Measurements from ENCODE around the gene MAP1B. TPM values are rescaled to one million over a fixed set of nuclear protein-coding genes. Genes with fewer than 3 reads are reported as not detected.
A peak's percentile ranks its signal among the peaks of the same experiment; 100 is the strongest.

The MAP1B gene
- total RNA-seq, 1 donor from 2014 or later = 44.1 TPM

DNA sequence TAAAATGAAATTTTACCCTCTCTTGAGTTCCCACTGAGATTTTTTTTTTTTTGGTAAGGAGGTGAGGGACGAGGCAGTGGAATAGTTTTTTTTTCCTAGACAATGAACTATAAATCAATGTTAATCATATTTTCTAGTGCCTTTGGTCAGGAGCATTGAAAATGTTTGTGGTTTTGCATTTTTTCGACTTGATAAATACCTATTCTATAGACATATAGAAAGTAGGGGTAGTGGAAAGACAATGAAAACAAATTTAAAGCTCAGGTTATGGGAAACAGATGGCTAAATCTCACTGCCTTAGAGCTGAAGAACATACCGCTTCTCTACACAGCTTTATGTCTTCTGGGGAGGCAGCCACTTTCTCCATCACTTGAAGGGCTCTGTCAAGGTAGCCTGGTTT lies 118.5 kb downstream of the MAP1B start:
- no peak for DNase-seq

DNA sequence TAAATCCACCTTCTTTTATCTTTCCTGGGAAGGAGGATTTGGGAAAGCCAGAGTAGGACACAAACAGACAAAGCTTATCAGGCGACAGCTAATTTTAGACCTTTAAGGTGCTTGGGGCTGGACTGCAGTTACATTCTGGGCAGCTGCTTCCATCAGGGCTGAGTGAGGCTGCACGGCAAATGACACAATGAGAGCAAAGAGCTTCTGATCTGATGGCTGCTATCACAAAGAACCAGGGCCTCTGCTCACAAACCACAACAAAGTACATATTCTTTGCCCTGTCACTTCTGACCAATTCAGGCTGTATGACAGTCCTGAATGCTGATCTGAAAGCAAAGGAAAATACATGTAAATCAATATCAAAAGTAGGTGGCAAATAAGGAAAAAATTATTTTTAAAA lies 119.7 kb downstream of the MAP1B start:
- DNase-seq = no peak

DNA sequence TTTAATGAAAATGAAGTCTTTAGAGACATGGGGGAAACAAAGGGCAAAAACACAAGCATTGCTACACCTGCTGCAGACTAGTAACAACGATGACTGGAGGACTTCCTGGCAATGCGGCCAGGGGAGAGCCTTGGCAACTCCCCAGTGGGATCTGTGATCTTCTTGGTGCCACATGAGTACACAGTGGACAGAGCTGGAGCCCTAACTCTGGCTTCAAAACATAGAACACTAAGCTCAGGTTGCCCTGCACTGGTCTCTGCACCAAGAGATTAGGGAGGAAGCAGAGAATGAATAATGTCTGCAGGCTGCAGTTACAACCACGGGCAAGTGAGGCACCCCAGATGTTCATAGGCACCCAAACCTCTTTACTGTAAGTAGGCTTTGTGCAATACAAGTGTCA lies 121.7 kb downstream of the MAP1B start:
- no peak for DNase-seq

DNA sequence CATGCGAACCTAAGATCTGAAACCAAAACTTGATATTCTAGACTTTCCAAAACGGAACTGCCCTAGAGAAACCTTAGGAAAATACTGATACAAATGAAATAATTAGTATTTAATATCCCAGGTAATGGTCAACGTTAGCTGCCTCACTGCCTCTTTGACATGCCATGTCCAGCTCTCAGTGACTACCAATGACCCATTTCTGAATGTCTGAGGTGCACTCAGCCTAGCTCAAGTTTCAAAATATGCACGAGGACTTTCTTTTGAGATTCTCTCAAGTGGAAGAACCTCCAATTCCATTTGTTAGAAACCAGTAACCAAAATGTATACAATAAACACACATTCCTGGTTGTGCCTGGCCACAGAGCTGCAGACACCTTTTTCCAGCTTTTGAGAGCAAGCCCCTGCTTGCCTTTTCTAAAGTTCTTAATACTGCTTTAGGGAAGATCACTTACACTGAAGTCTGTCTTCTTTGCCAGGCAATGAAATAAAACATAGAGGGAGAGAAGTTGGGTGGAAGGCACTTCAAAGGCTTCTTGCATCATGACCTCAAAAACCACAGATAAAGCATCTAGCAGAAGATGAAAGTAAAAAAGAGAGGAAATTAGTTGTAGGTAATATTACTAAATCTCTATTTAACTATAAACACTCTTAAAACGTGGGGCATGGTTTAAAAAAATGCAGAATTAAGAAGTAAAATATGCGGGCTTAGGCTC lies 124.9 kb downstream of the MAP1B start:
- DNase-seq = no peak

DNA sequence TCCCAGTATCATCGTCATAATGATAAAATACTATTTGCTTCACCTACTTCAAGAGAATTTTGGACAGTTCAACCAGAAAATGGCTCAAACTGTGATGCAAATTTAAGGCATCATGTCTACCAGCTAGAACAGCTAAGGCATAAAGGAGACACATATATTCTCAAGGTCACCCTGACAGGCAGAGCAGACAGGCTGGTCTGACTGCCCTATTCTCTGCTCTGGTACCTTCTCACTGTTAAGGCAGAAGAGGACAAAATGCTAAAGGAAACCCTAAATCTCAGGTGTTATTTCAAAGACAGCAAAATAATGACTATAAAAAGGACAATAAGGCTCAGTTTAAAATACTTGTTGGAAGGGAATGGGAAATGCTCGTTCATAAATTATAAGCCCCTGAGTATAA lies 125.6 kb downstream of the MAP1B start:
- DNase-seq = no peak

DNA sequence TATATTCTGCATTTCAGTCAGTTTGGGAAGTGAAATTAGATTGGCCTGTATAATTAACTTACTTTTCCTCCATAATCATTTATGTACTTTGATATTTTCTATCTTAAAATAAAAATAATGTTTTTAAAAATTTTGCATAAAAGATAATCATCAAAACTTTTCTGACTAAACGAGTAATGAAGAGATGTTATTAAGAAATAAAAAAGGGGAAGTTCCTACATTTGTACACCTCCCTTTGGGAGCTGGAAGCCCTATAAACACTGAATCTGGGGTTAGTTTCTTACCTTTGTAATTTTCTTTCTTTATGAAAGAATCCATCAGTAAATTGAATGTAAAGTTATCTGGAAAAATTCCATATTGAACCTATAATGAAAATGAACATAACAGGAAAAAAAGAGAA lies 126.6 kb downstream of the MAP1B start:
- no peak for DNase-seq

DNA sequence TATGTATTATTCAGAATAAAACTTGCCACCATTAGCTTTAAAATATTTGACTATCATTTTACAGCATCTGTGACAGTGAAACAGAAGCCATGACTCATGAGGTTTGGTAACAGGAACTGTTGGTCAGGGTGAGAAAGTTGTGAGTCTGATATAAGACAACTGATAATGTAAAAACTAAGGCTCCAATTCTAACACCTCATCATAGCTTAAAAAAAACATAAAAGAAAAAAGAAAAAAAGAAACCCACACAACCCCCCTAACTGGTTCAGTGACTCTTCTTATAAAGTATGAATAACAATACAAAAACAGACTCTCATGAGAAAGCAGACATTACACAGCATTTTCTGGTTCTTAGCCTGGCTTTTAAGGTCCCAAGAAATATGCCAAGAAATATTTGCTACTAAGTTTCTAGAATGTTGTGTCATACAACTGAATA lies 127.0 kb downstream of the MAP1B start:
- DNase-seq = no peak

DNA sequence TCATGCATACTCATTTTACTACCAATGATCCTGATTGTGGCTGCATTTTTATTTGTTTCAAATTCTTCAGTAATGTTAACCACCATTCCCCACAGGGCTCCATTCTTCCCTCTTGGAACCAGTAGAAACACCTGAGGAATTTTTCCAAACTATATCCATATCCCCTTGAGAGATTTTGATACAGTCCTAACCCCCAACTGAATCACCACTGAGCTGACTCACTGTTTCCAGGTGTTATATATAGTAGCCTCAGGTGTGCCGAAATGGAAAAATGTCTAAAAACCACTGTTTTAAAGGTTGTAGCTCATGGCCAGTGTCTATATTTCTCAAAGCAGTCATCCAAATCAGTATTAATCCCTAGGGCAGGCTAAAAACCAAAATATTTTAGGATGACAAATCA lies 127.6 kb downstream of the MAP1B start:
- no peak for DNase-seq

DNA sequence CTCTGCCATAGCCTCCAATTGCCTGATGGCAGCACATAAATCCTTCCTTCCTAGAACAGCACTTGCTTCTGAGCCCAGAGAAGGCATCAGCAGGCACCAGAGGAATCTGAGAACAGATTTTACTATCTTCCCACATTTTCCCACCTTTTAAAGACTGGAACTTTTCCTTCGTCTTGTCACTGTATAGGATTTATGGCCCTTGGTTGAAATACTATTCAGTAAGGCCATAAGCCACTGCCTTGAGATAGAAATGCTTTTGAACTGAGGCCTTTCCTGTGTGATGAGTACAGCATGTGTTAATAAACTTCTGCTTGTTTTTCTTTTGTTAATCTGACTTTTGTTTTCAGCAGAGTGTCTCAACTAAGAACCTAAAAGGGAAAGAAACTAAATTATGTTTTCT lies 128.4 kb downstream of the MAP1B start:
- DNase-seq = no peak

DNA sequence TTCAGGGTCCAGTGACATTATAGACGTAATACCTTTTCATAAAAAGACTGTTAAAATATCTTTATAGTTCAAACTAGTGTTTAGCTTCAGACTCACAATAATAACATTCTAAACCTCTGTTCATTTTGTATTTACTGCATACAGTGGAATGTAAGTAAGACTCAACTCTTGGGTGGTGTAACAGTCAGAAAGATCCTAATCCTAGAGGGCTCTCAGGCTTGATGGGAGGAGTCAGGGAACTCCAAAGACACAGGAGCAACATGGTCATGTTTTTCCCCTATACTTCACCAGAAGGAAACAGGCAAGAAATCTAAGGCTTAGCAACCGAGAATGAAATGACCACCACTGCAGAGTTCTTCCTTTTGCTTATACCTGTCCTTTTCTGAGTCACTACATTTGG lies 130.1 kb downstream of the MAP1B start:
- DNase-seq = no peak

DNA sequence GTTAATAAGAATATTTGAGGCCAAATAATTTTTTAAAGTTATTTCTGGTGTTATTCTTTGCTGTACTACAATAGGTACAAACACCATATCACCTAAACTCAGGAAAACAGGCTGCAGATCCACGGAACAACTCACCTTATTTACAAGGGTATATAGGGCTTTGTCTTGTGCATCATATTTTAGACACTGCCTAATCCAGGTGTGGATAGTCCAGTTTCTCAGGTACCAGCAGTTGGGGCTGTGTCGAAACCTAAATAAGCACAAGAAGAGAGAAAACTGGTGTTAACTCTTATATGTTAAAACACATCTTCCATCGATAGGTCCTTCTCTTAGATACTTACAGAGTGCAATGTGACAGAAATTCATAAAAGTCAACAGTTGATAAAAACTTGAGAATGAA lies 130.6 kb downstream of the MAP1B start:
- DNase-seq = no peak

DNA sequence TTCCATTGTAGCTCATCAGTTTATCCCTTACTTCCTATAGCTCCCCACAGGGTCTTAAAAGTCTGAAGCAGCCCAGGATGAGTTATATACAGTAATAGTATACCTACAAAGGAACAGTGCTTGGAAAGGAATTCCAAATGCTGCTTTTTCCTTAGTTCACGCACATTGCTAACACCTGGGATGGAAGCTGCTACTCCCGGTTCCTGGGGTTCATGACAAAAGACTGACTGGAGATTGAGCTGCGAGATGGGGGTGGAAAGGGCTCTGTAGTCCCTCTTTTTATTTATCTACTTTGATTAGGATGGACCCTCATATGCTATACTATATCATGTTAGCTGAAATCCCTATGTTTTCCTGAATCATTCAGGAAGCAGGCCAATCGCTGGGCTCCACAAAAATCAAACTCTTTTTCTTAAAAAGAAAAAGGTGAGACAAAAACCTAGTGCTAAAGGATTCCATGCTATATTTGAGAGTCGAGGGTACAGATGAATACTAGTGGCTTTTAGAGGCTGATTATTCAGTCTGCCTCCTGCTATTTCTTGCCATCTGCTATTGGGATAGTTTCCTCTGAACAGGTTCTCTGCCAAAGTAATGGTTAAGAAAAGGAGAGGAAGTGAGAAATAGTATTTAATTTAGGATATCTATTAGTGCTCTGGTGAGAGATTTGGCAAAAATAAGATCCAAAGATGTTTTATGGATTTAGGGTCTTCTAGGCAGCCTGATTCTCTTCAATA lies 131.6 kb downstream of the MAP1B start:
- DNase-seq = no peak

DNA sequence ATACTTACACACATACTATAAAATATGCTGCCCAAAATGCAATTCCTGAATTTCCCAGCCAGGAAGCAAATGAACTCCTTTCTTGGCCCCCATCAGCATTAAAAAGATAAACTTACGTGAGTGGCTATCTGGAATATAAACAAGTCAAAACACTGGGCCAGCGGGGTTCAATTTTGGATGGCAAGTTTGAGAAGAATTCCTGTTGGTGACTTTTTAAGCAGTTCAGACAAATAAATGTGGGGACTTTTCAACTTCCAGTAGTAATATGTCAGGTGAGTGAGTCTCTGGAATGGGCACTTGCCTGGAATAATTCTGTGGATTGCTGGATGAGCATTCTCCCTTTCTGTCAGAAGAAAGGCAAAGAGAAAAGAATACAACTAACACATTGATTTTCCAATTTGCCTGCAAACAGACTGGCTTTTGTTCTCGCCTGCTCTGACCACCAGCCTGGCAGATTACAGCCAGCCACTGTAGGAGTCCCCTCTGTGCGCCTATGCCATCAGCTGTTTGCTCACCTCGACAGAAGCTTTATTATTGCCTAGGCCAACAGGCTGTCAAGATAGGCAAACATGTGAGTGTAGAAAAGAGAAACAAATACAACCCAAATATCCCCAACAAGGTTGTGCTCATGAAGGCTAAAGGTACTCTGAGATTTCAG lies 134.2 kb downstream of the MAP1B start:
- no peak for DNase-seq

DNA sequence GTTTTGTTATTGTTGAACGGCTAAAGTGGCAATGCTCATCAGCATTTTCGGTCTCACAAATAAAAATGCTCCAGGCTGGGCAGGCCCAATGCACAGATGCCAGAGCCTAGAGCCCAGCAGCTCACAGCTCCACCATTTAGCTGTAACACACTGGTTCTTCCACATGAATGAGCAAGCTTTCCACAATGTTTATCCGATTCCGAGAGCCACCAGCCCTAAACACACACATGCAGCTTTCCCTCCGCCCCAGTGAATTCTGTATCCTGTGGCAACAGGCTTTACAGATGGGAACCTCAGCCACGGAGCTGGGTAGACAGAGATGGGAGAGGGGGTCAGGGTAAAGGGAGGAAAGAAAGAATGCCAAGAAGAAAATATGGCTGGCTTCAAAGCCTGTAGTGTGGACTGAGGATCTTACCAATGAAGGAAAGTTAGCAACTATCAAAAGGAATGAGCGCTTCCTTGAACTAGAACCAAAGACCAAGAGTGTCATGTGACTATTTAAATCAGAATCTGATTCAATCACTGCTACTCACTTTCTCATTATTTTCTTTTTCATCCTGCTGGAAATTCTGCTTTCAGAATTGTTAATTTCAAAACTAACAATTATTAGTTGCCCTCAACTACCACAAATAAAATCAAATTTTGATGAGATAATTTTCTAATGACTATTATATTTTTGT lies 135.7 kb downstream of the MAP1B start:
- DNase-seq = no peak

DNA sequence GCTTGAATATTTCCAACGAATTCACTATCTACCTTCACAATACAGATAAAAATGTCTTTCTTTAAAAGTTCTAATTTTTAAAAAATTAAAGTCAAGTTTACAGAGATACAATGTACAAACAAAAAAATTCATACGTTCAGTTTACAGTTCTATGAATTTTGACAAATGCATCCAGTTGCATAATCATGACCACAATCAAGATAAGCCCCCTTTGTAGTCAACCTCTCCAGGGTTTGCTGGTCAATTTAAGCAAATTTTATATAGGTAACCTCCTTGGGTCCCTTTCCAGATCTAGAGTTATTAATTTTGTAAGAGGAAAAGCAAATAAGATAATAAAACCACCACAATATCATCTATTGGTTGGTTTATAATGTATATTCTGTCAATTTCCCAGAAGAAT lies 136.4 kb downstream of the MAP1B start:
- DNase-seq = no peak

DNA sequence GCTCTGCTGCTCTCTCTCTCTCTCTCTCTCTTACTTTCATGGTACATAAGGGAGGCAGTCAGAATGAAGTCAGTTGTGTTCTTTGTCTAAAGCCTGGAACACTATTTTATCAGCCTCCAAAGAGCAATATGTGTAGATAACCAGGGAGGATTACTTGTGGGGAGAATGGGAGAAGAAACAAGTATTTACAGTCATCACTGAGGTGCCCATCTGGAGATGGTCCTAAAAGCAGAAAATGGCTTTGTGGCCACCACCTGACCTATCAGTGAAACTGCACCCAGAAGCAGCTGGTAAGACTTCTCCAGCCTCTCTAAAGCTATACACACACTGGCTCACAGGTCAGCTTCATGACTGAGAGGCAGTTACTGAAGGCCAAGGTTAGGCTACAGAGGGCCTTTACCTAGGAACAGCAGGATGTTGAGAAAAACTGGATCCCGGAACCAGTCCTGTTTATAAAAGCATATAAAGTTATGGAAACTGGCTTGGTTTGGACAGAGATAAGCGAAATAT lies 137.6 kb downstream of the MAP1B start:
- no peak for DNase-seq

DNA sequence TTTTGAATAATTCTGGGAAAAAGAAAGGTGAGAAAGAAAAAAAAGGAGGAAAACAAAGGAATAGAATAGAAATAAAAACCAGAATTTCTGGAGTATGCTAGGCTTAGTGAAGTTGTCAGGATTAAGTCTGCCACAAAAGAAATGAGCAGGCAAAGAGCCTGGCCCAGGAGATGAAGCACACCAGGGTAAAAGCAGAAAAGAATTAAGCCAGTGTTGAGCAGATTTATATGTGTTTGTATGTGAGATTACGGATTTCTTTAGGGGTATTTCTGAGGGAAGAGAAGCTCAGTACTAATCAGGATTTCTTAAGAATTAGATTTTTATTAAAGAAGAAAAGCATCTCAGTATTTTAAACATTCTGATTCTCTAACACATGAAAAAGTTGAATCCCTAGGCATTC lies 138.3 kb downstream of the MAP1B start:
- DNase-seq = no peak

DNA sequence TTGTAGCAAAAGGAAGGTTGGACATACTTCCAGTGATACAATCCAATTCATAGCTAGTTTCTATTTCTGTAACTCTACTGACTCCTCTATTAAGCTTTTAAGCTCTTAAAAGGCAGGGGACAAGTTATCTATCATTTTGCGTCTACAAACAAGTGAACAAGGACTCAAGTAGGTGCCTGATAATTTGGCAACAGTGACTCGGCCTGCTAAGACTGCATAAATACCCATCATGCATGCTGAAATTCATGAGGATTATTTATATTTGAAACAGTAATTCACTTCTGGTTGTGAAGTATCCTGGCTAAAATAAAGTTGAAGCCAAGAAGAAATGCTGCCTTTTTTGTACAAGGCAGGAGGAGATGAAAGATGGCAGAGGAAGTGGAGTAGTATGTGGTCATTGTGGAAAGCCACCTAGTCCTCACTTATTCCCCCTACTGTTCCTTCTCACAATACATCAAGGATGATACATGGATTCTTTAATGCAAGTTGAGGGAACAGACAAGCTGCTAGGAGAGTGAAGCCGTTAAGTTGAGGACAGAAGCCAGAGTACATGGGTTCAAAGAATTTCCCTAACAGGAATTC lies 138.8 kb downstream of the MAP1B start:
- no peak for DNase-seq

DNA sequence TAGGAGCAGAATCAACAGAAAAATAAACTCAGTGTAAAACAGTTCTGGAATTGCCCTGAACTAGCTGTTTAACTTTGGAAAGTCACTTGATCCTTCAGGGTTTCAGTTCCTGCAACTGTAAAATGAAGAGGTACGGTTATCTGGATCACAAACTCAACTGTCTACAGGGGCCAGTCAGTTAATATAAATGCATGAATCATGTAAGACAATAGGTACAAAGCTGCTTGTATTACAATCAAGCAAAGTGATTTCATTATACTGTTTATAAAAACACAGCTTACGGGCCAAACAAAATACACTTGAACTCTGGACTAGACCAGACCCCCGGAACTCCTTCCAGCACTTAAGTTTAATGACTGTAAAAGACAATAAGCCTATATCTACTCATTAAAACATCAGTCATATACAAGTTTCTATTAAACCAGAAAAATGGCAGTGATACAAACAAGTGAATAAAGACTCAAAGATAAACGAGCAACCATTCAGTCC lies 139.7 kb downstream of the MAP1B start:
- no peak for DNase-seq

DNA sequence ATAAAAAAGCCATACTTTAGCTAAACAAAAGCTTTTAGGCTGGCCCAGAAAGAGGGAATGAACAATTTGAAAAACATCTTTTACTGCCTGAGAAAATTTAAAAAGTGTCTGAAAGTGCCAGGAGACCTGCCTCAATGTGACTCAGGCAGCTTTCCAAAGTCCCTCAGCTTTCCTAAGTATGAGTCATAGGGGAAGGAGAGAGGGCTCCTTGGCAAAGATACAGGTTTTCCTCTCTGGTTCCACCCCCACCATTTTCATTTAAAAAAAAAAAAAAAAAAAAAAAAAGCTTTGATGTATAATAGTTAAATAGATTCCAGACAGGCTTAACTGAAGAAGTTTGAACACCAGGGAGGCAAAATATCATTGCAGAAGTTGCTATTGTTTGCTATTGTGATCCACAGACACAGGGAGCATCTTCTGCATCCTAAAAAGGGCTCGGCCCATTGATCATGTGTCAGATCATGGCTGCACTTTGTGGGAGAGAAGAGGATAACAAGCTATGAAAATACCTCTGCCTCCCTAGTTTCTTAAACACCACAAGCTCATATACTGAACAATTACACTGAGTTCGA lies 141.2 kb downstream of the MAP1B start:
- peak; percentile 41 for DNase-seq

DNA sequence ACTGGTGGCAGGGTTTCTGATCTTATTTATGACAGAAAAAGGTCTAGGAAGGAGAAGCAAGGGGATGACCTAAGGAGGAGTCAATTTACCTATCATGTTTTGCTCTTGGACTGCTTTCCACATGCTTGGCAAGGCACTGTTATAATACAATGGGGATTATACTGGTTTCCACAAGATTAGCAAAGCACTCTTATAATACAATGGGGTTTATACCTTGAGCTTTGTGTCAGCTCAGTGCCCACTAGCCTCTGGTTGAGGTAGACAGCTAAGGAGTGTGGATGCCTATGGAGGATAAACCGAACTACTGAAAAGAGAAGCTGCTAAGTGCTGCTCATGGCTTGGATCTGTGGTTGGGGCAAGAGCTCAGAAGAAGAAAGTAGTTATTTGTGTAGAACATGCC lies 144.1 kb downstream of the MAP1B start:
- no peak for DNase-seq

DNA sequence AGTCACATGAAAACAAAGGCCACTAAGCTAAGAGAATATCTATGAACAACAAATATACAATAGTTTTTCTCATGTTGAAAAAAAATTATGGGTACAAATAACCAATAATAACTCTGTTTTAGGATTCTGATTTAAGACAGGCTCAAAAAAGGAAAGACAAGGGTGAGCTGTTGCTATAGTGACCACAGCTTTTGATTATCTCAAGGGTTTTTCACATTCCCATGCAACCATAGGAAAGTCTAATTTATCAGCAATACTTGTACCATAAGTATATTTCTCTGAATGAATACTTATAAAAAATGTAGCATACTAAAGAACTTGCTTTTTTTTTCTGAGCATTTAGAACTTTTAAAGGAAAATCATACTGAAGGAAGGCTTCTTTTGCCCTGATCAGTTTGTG lies 144.7 kb downstream of the MAP1B start:
- no peak for DNase-seq

Data from skin of body (tissue), 2 donors.